SK-N-SH (cell line): ENCODE results near the gene ADGB. TPM values are rescaled to one million over a fixed set of nuclear protein-coding genes. Genes with fewer than 3 reads are reported as not detected.

Experiments used
- CTCF ChIA-PET: fragments of 300-600, 350-600 bp; formaldehyde crosslinking; extraction: SDS; loops from one replicate; lab custom pipeline; 2021; lab: Yijun Ruan, JAX
- POLR2A ChIA-PET: fragments of 350-600 bp; sonication (Branson Sonifier 250); formaldehyde crosslinking; extraction: SDS; loops from one replicate; lab custom pipeline; 2020; ENCODE audit warnings: antibody characterized with exemption, inconsistent platforms; lab: Yijun Ruan, JAX
- DNase-seq: peaks from one replicate; pipeline ENCODE4 v3.0.0; 2012
- H2AFZ ChIP-seq: fragments of 200-600 bp; sonication (generic); 2 replicates; pipeline ENCODE4 v1.8.1; 2016; ENCODE audit warnings: antibody characterized with exemption, mild to moderate bottlenecking, low read depth
- H3F3A ChIP-seq: fragments of 200-600 bp; sonication (generic); replicated peaks from 2 replicates; pipeline ENCODE3; 2016; ENCODE audit warnings: antibody characterized with exemption, mild to moderate bottlenecking; ENCODE audit not compliant: insufficient read depth
- H3K27ac ChIP-seq, 2 experiments: fragments of 200-500 bp in 1 of 2; fragments of 200-600 bp in 1 of 2; sonication (Bioruptor generic) in 1 of 2; sonication (generic), shearing (Covaris generic) in 1 of 2; 2 replicates each; pipeline versions ENCODE4 v1.5.1 to v1.6.1; 2014 to 2016; ENCODE audit warnings: low read depth in 2 of 2, inconsistent platforms in 1 of 2, low read length in 1 of 2, mild to moderate bottlenecking in 1 of 2, mixed read lengths in 1 of 2
- H3K27me3 ChIP-seq: fragments of 200-600 bp; sonication (generic), shearing (Covaris generic); 2 replicates; pipeline ENCODE4 v1.6.1; 2016; ENCODE audit warnings: mixed run types; ENCODE audit not compliant: insufficient read depth
- H3K36me3 ChIP-seq, 2 experiments: fragments of 200-500 bp in 1 of 2; fragments of 200-600 bp in 1 of 2; sonication (Bioruptor generic) in 1 of 2; sonication (generic) in 1 of 2; replicated peaks in 1 of 2; 2 replicates each; pipeline versions ENCODE3 to v1.5.1; 2014 to 2016; ENCODE audit warnings: low read length in 1 of 2, mild to moderate bottlenecking in 1 of 2; ENCODE audit not compliant: insufficient read depth in 2 of 2, control insufficient read depth in 1 of 2
- H3K4me1 ChIP-seq, 2 experiments: fragments of 200-500 bp in 1 of 2; fragments of 200-600 bp in 1 of 2; sonication (Bioruptor generic) in 1 of 2; sonication (generic), shearing (Covaris generic) in 1 of 2; 2 replicates each; pipeline versions ENCODE4 v1.5.1 to v1.6.1; 2014 to 2016; ENCODE audit warnings: low read depth in 1 of 2, low read length in 1 of 2, mixed run types in 1 of 2; ENCODE audit not compliant: insufficient read depth in 2 of 2, control insufficient read depth in 1 of 2
- H3K4me2 ChIP-seq: fragments of 200-600 bp; sonication (generic), shearing (Covaris generic); 2 replicates; pipeline ENCODE4 v1.6.1; 2017; ENCODE audit warnings: mixed run types
- H3K4me3 ChIP-seq, 2 experiments: fragments of 200-500 bp in 1 of 2; fragments of 200-600 bp in 1 of 2; sonication (Bioruptor generic) in 1 of 2; sonication (generic), shearing (Covaris generic) in 1 of 2; 2 replicates each; pipeline versions ENCODE4 v1.5.1 to v1.8.1; 2014 to 2016; ENCODE audit warnings: low read depth in 2 of 2, inconsistent platforms in 1 of 2, low read length in 1 of 2, mild to moderate bottlenecking in 1 of 2, mixed read lengths in 1 of 2, moderate library complexity in 1 of 2
- H3K79me2 ChIP-seq: fragments of 200-600 bp; sonication (generic); 2 replicates; pipeline ENCODE4 v1.8.1; 2017; ENCODE audit warnings: mild to moderate bottlenecking; ENCODE audit not compliant: insufficient read depth
- H3K9ac ChIP-seq: fragments of 200-600 bp; sonication (generic); 2 replicates; pipeline ENCODE4 v1.6.1; 2017; ENCODE audit warnings: mixed run types
- H3K9me2 ChIP-seq: fragments of 200-600 bp; sonication (generic); 2 replicates; pipeline ENCODE4 v1.6.1; 2017; ENCODE audit warnings: mixed run types
- H3K9me3 ChIP-seq: fragments of 200-600 bp; sonication (generic); 2 replicates; pipeline ENCODE4 v1.6.1; 2017; ENCODE audit warnings: mixed run types, mild to moderate bottlenecking, moderate library complexity
- H4K20me1 ChIP-seq: fragments of 200-600 bp; sonication (generic); 2 replicates; pipeline ENCODE4 v1.6.1; 2017; ENCODE audit warnings: mild to moderate bottlenecking, mixed run types; ENCODE audit not compliant: insufficient read depth
- CTCF ChIP-seq: fragments of 200-600 bp; sonication (generic); IDR thresholded peaks from 2 replicates; pipeline ENCODE4 v1.6.1; 2017; ENCODE audit warnings: antibody characterized with exemption, mild to moderate bottlenecking, moderate library complexity
- ELF1 ChIP-seq: IDR thresholded peaks from 2 replicates; pipeline ENCODE4 v1.4.0; 2012
- EP300 ChIP-seq, 2 experiments: IDR thresholded peaks; 2 replicates each; pipeline versions ENCODE4 v1.4.0 to v1.6.1; 2012; ENCODE audit warnings: borderline replicate concordance in 1 of 2, low read depth in 1 of 2, low read length in 1 of 2
- FOXJ3 ChIP-seq: sonication (generic); formaldehyde crosslinking; IDR thresholded peaks from 2 replicates; pipeline ENCODE4 v1.5.1; 2020; ENCODE audit warnings: mild to moderate bottlenecking, missing genetic modification reagents
- GABPA ChIP-seq: IDR thresholded peaks from 2 replicates; pipeline ENCODE4 v1.4.0; 2012; ENCODE audit warnings: low read depth, mild to moderate bottlenecking
- GATA2 ChIP-seq: sonication (generic); formaldehyde crosslinking; IDR thresholded peaks from 2 replicates; pipeline ENCODE4 v1.5.0; 2020; ENCODE audit warnings: mild to moderate bottlenecking, missing genetic modification reagents
- MEF2A ChIP-seq: IDR thresholded peaks from 2 replicates; pipeline ENCODE4 v1.4.0; 2012; ENCODE audit warnings: low read depth, borderline replicate concordance
- NFIC ChIP-seq: IDR thresholded peaks from 2 replicates; pipeline ENCODE4 v1.4.0; 2012; ENCODE audit warnings: borderline replicate concordance
- NRF1 ChIP-seq: IDR thresholded peaks from 2 replicates; pipeline ENCODE4 v1.6.1; 2012; ENCODE audit warnings: low read depth, mild to moderate bottlenecking, low read length
- PBX3 ChIP-seq: IDR thresholded peaks from 2 replicates; pipeline ENCODE4; 2012
- RAD21 ChIP-seq: IDR thresholded peaks from 2 replicates; pipeline ENCODE4 v1.6.1; 2012; ENCODE audit warnings: mild to moderate bottlenecking, low read length
- REST ChIP-seq: IDR thresholded peaks from 2 replicates; pipeline ENCODE4 v1.6.1; 2012; ENCODE audit warnings: mild to moderate bottlenecking, low read depth, low read length, moderate library complexity
- SMC3 ChIP-seq: IDR thresholded peaks from 2 replicates; pipeline ENCODE4 v1.6.1; 2012; ENCODE audit warnings: low read depth, low read length, improper control_type of control experiment
- USF2 ChIP-seq: fragments of 150-350 bp; IDR thresholded peaks from 2 replicates; pipeline ENCODE4 v1.6.1; 2017; ENCODE audit warnings: antibody characterized with exemption, low read length, low read depth, borderline replicate concordance
- ZBTB33 ChIP-seq: IDR thresholded peaks from 2 replicates; pipeline ENCODE4 v1.4.0; 2012; ENCODE audit warnings: low read depth, borderline replicate concordance
- WGBS: methylation state at CpG from one replicate; pipeline ENCODE4 v1.1.6; 2017; ENCODE audit warnings: low lambda C conversion rate; 5-methylcytosine and 5-hydroxymethylcytosine counted together
- polyA plus RNA-seq, 3 experiments: library from polyadenylated mRNA; depleted of rRNA; stranded (reverse); fragments of >200 nt; gene quantifications; 2 replicates each; pipeline ENCODE4 v1.2.3, GENCODE V29; 2012

The ADGB gene
- polyA plus RNA-seq, 1 of the 3 experiments (the other 2 are of a cell fraction): not detected

GRCh38 chr6:146697921-146698320, 99.1 kb downstream of the ADGB start:
- H3K4me1 ChIP-seq: peaks cover 0 to 2% of the 10 kb centered on the region in 2 experiments; a peak in 1 of 4 replicates
- 45% methylated on average over 2 of the region's 2 CpGs for WGBS
- no peak for DNase-seq

GRCh38 chr6:146700078-146700686, 101.4 kb downstream of the ADGB start:
- POLR2A ChIA-PET: no interaction called here
- Histone ChIP-seq H3K9ac (no peak overlapping the region), H3F3A (no peaks in the 10 kb centered on the region), H3K27ac (no peak overlapping the region), H4K20me1 (no peaks in the 10 kb centered on the region), H3K27me3 (no peaks in the 10 kb centered on the region), H3K36me3 (no peaks in the 10 kb centered on the region), H3K9me2 (no peaks in the 10 kb centered on the region), H3K4me1 (peaks cover 0 to 2% of the 10 kb centered on the region in 2 experiments; a peak in 1 of 4 replicates), H3K9me3 (no peaks in the 10 kb centered on the region), H3K79me2 (no peaks in the 10 kb centered on the region), H3K4me2 (no peak overlapping the region), H3K4me3 (peak overlapping the region in 1 of 2 experiments; percentile 10; a peak in 1 of 4 replicates), H2AFZ (no peak overlapping the region)
- WGBS: 37% methylated on average over 6 of the region's 6 CpGs
- CTCF ChIA-PET: interaction anchor here (0.6 to 3.0 kb wide), 20 partner anchors 10 to 771 kb away, joined by 3 to 25 read pairs (median 3); partner anchors contain the start of genes GRM1 and RAB32
- TF ChIP-seq SMC3 (peak; percentile 71), PBX3 (no peak), NRF1 (no peak), GABPA (no peak), CTCF (peak; percentile 79), NFIC (peak; percentile 89), EP300 (IDR thresholded peaks at IDR 0.05; ENCODE audit: borderline replicate concordance in 1 of 2, low read depth in 1 of 2, low read length in 1 of 2) (0 out of 4 replicates have a peak, but pooled peaks of 1 of the 2 experiments have one; percentile 11), RAD21 (peak; percentile 95), MEF2A (no peak), FOXJ3 (no peak), USF2 (no peak), REST (no peak)
- peak; percentile 48 for DNase-seq

More at GRCh38 chr6:146697921-146698320, 99.1 kb downstream of the ADGB start:
- Histone ChIP-seq H3K36me3 (no peaks in the 10 kb centered on the region), H4K20me1 (no peaks in the 10 kb centered on the region), H3F3A (no peaks in the 10 kb centered on the region), H3K9ac (no peak overlapping the region), H3K4me2 (no peak overlapping the region), H3K27ac (no peak overlapping the region), H3K27me3 (no peaks in the 10 kb centered on the region)
- ChIA-PET CTCF (no interaction called here), POLR2A (no interaction called here)
- TF ChIP-seq GATA2 (CRISPR knock-in tag) (no peak), ZBTB33 (no peak), RAD21 (no peak), ELF1 (no peak)
- TF ChIP-seq, all 33 proteins: peak for 0
- Histone ChIP-seq H3K9me2 (no peaks in the 10 kb centered on the region), H3K4me3 (no peak overlapping the region), H3K79me2 (no peaks in the 10 kb centered on the region), H2AFZ (no peak overlapping the region), H3K9me3 (no peaks in the 10 kb centered on the region)
